ENCODE data around the gene ZBTB25. TPM values are rescaled to one million over a fixed set of nuclear protein-coding genes. Genes with fewer than 3 reads are reported as not detected.

ZBTB25 gene
- total and polyA plus RNA-seq, 7 donors, result 0.69 to 24.6 (median 9.6) TPM

GRCh38 chr14:64463195-64463594, 40.4 kb downstream of the ZBTB25 start:
- TF ChIP-seq POLR2A (IDR thresholded peaks at IDR 0.05), result no peak
- Histone ChIP-seq H3K4me1 (peaks cover 0 to 14% (median 6%) of the 10 kb centered on the region in 4 donors), H3K4me3 (no peak overlapping the region), H3K27ac (no peak overlapping the region), H3K36me3 (no peaks in the 10 kb centered on the region), H3K27me3 (no peaks in the 10 kb centered on the region), H3K9me3 (no peaks in the 10 kb centered on the region)
- DNase-seq, result no peak
- intact Hi-C loops (cut with DNase I), result loop anchor here (10.0 kb wide), 1 partner anchor 118 kb away; no protein-coding TSS in a partner anchor
- WGBS, 2 donors, result 83 to 92% methylated on average over 2 of the region's 2 CpGs

- intact Hi-C loops (cut with DNase I), result loop anchor here (10.0 kb wide), 1 partner anchor 116 kb away; no protein-coding TSS in a partner anchor
- H3K27ac ChIP-seq, result no peak overlapping the region
- no peaks in the 10 kb centered on the region for H3K27me3 ChIP-seq
- DNase-seq, result no peak
- WGBS, 2 donors, result 85 to 87% methylated on average over 3 of the region's 3 CpGs
- H3K4me3 ChIP-seq, result no peak overlapping the region
- H3K9me3 ChIP-seq, result no peaks in the 10 kb centered on the region
- no peak for TF ChIP-seq POLR2A (IDR thresholded peaks at IDR 0.05)
- no peak for TF ChIP-seq POLR2AphosphoS5 (IDR thresholded peaks at IDR 0.05)
- no peak for TF ChIP-seq EP300 (IDR thresholded peaks at IDR 0.05)
- TF ChIP-seq CTCF (IDR thresholded peaks at IDR 0.05), result no peak
- H3K4me1 ChIP-seq, result peaks cover 0 to 11% (median 5%) of the 10 kb centered on the region in 4 donors
- no peaks in the 10 kb centered on the region for H3K36me3 ChIP-seq
Observed at GRCh38 chr14:64461221-64461620, 42.4 kb downstream of the ZBTB25 start.

- 71 to 73% methylated on average over 4 of the region's 4 CpGs for WGBS, 2 donors
- peaks cover 0 to 15% (median 1%) of the 10 kb centered on the region in 4 donors for H3K36me3 ChIP-seq
- H3K9me3 ChIP-seq, result no peaks in the 10 kb centered on the region
- H3K4me1 ChIP-seq, result peaks cover 0 to 1% (median under 1%) of the 10 kb centered on the region in 4 donors
- intact Hi-C loops (cut with DNase I), result loop anchor here (10.0 kb wide), 1 partner anchor 115 kb away; no protein-coding TSS in a partner anchor
- no peaks in the 10 kb centered on the region for H3K27me3 ChIP-seq
- TF ChIP-seq POLR2A (IDR thresholded peaks at IDR 0.05), result no peak
- H3K4me3 ChIP-seq, result no peak overlapping the region
- no peak overlapping the region for H3K27ac ChIP-seq
- DNase-seq, result no peak
Observed at GRCh38 chr14:64459405-64460136, 44.1 kb downstream of the ZBTB25 start.

GRCh38 chr14:64454671-64455070, 49.0 kb downstream of the ZBTB25 start:
- no peak for DNase-seq
- no peaks in the 10 kb centered on the region for H3K4me1 ChIP-seq
- intact Hi-C loops (cut with DNase I), result no loop called here
- no peak overlapping the region for H3K4me3 ChIP-seq
- H3K36me3 ChIP-seq, result peaks cover 0 to 57% (median 7%) of the 10 kb centered on the region in 4 donors
- TF ChIP-seq POLR2A (IDR thresholded peaks at IDR 0.05) (no peak), POLR2AphosphoS5 (IDR thresholded peaks at IDR 0.05) (no peak), CTCF (IDR thresholded peaks at IDR 0.05) (no peak), EP300 (IDR thresholded peaks at IDR 0.05) (no peak)
- no peaks in the 10 kb centered on the region for H3K9me3 ChIP-seq
- 93 to 97% methylated on average over 10 of the region's 10 CpGs for WGBS, 2 donors
- H3K27ac ChIP-seq, result no peak overlapping the region
- no peaks in the 10 kb centered on the region for H3K27me3 ChIP-seq

GRCh38 chr14:64450255-64450654, 53.4 kb downstream of the ZBTB25 start:
- WGBS, 2 donors, result 54 to 85% methylated on average over 2 of the region's 2 CpGs
- H3K4me1 ChIP-seq, result peaks cover 0 to 10% (median 3%) of the 10 kb centered on the region in 4 donors
- peaks cover 0 to 72% (median 9%) of the 10 kb centered on the region in 4 donors for H3K36me3 ChIP-seq
- no peak overlapping the region for H3K4me3 ChIP-seq
- H3K27ac ChIP-seq, result no peak overlapping the region
- no peaks in the 10 kb centered on the region for H3K27me3 ChIP-seq
- no peak for TF ChIP-seq POLR2A (IDR thresholded peaks at IDR 0.05)
- no peak for TF ChIP-seq CTCF (IDR thresholded peaks at IDR 0.05)
- TF ChIP-seq POLR2AphosphoS5 (IDR thresholded peaks at IDR 0.05), result no peak
- TF ChIP-seq EP300 (IDR thresholded peaks at IDR 0.05), result no peak
- no peak for DNase-seq
- H3K9me3 ChIP-seq, result no peaks in the 10 kb centered on the region
- intact Hi-C loops (cut with DNase I), result no loop called here

Data from sigmoid colon (tissue), 7 donors.